Hepatocyte (in vitro differentiated cells): ENCODE data around the gene EEFSEC. TPM values are rescaled to one million over a fixed set of nuclear protein-coding genes. Genes with fewer than 3 reads are reported as not detected.

Experiments used
- DNase-seq: peaks from one replicate; pipeline ENCODE4 v3.0.0-alpha.2; 2016; ENCODE audit warnings: low spot score
- H2AFZ ChIP-seq: fragments of 200-600 bp; sonication (generic); 2 replicates; pipeline ENCODE4 v1.6.0; 2016; ENCODE audit warnings: antibody characterized with exemption, mild to moderate bottlenecking
- H3K27ac ChIP-seq: fragments of 200-600 bp; sonication (generic); 2 replicates; pipeline ENCODE4 v1.5.1; 2016; ENCODE audit warnings: mild to moderate bottlenecking
- H3K27me3 ChIP-seq: fragments of 200-600 bp; sonication (generic); 2 replicates; pipeline ENCODE4 v1.6.1; 2016
- H3K36me3 ChIP-seq: fragments of 200-600 bp; sonication (generic); replicated peaks from 2 replicates; pipeline ENCODE4 v1.5.1; 2016; ENCODE audit warnings: low read depth; ENCODE audit not compliant: insufficient read depth
- H3K4me1 ChIP-seq: fragments of 200-600 bp; sonication (generic); 2 replicates; pipeline ENCODE4 v1.5.1; 2016; ENCODE audit warnings: mild to moderate bottlenecking, moderate library complexity; ENCODE audit not compliant: insufficient read depth
- H3K4me2 ChIP-seq: fragments of 200-600 bp; sonication (generic); 2 replicates; pipeline ENCODE4 v1.6.0; 2016
- H3K4me3 ChIP-seq: fragments of 200-600 bp; sonication (generic); 2 replicates; pipeline ENCODE4 v1.5.1; 2016; ENCODE audit warnings: mild to moderate bottlenecking
- H3K79me2 ChIP-seq: fragments of 200-600 bp; sonication (generic); 2 replicates; pipeline ENCODE4 v1.6.0; 2017; ENCODE audit warnings: mild to moderate bottlenecking
- H3K9me2 ChIP-seq: fragments of 200-600 bp; sonication (generic); replicated peaks from 2 replicates; pipeline ENCODE4 v1.6.0; 2017; ENCODE audit warnings: mild to moderate bottlenecking; ENCODE audit not compliant: insufficient read depth
- H3K9me3 ChIP-seq: fragments of 200-600 bp; sonication (generic); 2 replicates; pipeline ENCODE4 v1.5.1; 2016; ENCODE audit warnings: low read depth, mild to moderate bottlenecking
- H4K20me1 ChIP-seq: fragments of 200-600 bp; sonication (generic); 2 replicates; pipeline ENCODE4 v1.6.0; 2016; ENCODE audit warnings: mild to moderate bottlenecking; ENCODE audit not compliant: insufficient read depth, poor library complexity, severe bottlenecking
- EZH2 ChIP-seq: fragments of 200-600 bp; sonication (generic); IDR thresholded peaks from 2 replicates; pipeline ENCODE4 v1.6.1; 2016; ENCODE audit warnings: antibody characterized with exemption, mild to moderate bottlenecking, borderline replicate concordance
- EZH2phosphoT487 ChIP-seq: fragments of 200-600 bp; sonication (generic); IDR thresholded peaks from one replicate; pipeline ENCODE4 v1.6.1; 2018; ENCODE audit warnings: antibody characterized with exemption, mild to moderate bottlenecking, low read depth, moderate library complexity; ENCODE audit not compliant: unreplicated experiment, severe bottlenecking
- WGBS: methylation state at CpG from one replicate; pipeline ENCODE4 v1.1.6; 2016; ENCODE audit warnings: low lambda C conversion rate; ENCODE audit errors: missing lambda C conversion rate; 5-methylcytosine and 5-hydroxymethylcytosine counted together
- polyA plus RNA-seq: library from polyadenylated mRNA; unstranded; fragments of >200 nt; fragmentation: Nextera tagmentation; extraction: Ambion mirVana; gene quantifications from 2 replicates; pipeline ENCODE4 v1.2.1, GENCODE V29; 2016
- total RNA-seq: library from RNA; depleted of rRNA; stranded (reverse); fragments of >200 nt; gene quantifications from 2 replicates; pipeline ENCODE4 v1.2.3, GENCODE V29; 2014
- TF ChIP-seq, protein P1 (sequence below): fragments of 200-600 bp; sonication (generic); IDR thresholded peaks from 2 replicates; pipeline ENCODE4 v1.5.1; 2016; ENCODE audit warnings: antibody characterized with exemption, mild to moderate bottlenecking; ENCODE audit not compliant: poor library complexity

Gene EEFSEC
- total and polyA plus RNA-seq, 2 experiments from 2014 or later: 9.8 to 17.5 TPM

DNA sequence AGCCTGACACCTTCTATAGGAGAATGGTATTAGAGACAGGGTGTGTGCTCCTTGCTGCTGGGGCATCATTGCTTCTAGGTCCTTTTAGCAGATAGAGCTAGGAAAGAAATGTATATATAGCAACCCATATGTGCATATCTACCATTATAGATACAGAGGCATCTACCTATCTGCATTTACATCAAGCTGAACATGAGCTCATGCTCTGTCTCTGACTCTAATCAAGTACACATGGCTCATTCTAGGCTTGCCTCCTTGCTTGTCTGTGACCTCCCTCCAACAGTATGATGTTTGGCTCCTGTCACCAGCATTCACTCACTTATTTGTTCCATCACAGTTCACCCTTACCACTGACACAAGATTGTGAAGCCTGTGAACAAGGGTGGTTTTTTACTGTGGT lies 133.4 kb downstream of the EEFSEC start:
- Histone ChIP-seq H2AFZ (no peak overlapping the region), H3K36me3 (no peaks in the 10 kb centered on the region), H3K4me2 (no peak overlapping the region), H4K20me1 (no peaks in the 10 kb centered on the region), H3K27me3 (no peaks in the 10 kb centered on the region), H3K27ac (no peak overlapping the region), H3K4me3 (no peak overlapping the region), H3K9me2 (no peaks in the 10 kb centered on the region), H3K4me1 (peaks cover 10% of the 10 kb centered on the region), H3K79me2 (no peaks in the 10 kb centered on the region), H3K9me3 (no peaks in the 10 kb centered on the region)
- DNase-seq: no peak
- TF ChIP-seq, protein P1, sequence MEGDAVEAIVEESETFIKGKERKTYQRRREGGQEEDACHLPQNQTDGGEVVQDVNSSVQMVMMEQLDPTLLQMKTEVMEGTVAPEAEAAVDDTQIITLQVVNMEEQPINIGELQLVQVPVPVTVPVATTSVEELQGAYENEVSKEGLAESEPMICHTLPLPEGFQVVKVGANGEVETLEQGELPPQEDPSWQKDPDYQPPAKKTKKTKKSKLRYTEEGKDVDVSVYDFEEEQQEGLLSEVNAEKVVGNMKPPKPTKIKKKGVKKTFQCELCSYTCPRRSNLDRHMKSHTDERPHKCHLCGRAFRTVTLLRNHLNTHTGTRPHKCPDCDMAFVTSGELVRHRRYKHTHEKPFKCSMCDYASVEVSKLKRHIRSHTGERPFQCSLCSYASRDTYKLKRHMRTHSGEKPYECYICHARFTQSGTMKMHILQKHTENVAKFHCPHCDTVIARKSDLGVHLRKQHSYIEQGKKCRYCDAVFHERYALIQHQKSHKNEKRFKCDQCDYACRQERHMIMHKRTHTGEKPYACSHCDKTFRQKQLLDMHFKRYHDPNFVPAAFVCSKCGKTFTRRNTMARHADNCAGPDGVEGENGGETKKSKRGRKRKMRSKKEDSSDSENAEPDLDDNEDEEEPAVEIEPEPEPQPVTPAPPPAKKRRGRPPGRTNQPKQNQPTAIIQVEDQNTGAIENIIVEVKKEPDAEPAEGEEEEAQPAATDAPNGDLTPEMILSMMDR: no peak
- TF ChIP-seq EZH2 (no peak), EZH2phosphoT487 (no peak)

DNA sequence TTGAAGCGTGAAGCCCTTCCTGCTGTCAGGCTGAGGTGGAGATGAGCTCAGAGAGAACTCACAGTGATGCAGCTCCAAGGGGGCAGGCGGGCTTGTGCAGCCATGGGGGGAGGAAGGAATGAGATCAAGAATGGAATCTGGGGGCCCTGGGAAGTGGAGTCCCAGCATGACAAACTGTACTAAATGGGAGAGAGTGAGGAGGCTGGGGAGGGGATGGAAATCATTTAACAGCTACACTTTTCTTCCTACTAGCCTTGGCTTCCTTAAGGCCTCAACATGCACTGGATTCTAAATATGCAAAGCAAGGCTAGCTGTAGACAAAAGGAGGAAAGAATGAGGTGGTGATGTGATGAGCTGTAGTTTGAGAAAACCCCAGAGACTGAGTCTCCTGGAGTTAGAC lies 133.9 kb downstream of the EEFSEC start:
- no peak overlapping the region for H3K4me3 ChIP-seq
- no peak for DNase-seq
- no peaks in the 10 kb centered on the region for H3K9me2 ChIP-seq
- TF ChIP-seq EZH2phosphoT487: no peak
- no peaks in the 10 kb centered on the region for H3K27me3 ChIP-seq
- 90% methylated on average over 2 of the region's 2 CpGs for WGBS
- no peaks in the 10 kb centered on the region for H3K9me3 ChIP-seq
- no peaks in the 10 kb centered on the region for H3K79me2 ChIP-seq
- no peaks in the 10 kb centered on the region for H4K20me1 ChIP-seq
- no peak overlapping the region for H3K4me2 ChIP-seq
- H3K4me1 ChIP-seq: peaks cover 5% of the 10 kb centered on the region
- H3K36me3 ChIP-seq: no peaks in the 10 kb centered on the region
- H2AFZ ChIP-seq: no peak overlapping the region
- no peak overlapping the region for H3K27ac ChIP-seq

DNA sequence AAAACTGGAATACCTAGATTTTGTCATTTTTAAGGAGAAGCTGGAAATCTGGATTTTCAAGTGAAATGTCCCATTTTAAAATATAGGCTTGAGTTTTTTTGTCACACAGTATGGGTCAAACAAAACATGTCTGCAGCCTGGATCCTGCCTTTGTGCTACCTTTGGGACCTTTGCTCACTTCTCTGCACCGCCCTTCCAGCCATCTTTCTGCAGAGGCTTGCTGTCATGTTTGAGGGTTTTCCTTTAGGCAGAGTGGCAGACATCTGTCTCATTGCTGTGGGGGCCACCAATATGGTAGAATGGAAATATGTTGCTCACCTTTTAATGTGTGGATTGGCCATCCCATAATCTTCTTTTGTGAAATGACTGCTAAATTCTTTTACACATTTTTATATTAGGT lies 136.3 kb downstream of the EEFSEC start:
- Histone ChIP-seq H3K27ac (no peak overlapping the region), H2AFZ (no peak overlapping the region), H3K9me2 (no peaks in the 10 kb centered on the region), H3K79me2 (no peaks in the 10 kb centered on the region), H3K4me2 (no peak overlapping the region), H4K20me1 (no peaks in the 10 kb centered on the region), H3K27me3 (no peaks in the 10 kb centered on the region), H3K36me3 (no peaks in the 10 kb centered on the region), H3K4me1 (no peaks in the 10 kb centered on the region), H3K9me3 (no peaks in the 10 kb centered on the region), H3K4me3 (no peak overlapping the region)
- DNase-seq: no peak
- 100% methylated on average over 1 of the region's 1 CpG for WGBS
- TF ChIP-seq EZH2 (no peak), EZH2phosphoT487 (no peak)
- TF ChIP-seq, protein P1: no peak

- H4K20me1 ChIP-seq: no peaks in the 10 kb centered on the region
Observed at GRCh38 chr3:128290484-128290883, 137.2 kb downstream of the EEFSEC start.

More at GRCh38 chr3:128290484-128290883, 137.2 kb downstream of the EEFSEC start:
- Histone ChIP-seq H3K27ac (no peak overlapping the region), H3K9me3 (no peaks in the 10 kb centered on the region), H3K9me2 (no peaks in the 10 kb centered on the region), H3K4me3 (no peak overlapping the region), H3K4me2 (no peak overlapping the region), H3K27me3 (no peaks in the 10 kb centered on the region), H3K4me1 (no peaks in the 10 kb centered on the region), H2AFZ (no peak overlapping the region), H3K36me3 (no peaks in the 10 kb centered on the region), H3K79me2 (no peaks in the 10 kb centered on the region)
- TF ChIP-seq, protein P1: no peak
- WGBS: 94% methylated on average over 3 of the region's 3 CpGs
- no peak for DNase-seq
